ENCODE data around the gene KAZN.

KAZN gene

DNA sequence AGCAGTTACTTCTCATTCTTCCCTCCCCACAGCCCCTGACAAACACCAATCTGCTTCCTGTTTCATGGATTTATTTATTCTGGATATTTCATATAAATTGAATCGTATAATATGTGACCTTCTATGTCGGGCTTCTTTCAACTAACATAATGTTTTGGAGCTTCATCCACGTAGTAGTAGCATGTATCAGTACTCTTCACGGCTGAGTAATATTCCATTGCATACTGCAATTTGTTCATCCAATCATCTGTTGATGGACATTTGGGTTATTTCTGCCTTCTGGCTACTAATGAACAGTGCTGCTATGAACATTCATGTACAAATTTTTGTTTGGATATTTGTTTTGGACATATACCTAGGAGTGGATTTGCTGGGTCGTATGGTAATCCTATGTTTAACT is 1.9 kb upstream of the KAZN start:
- H3K4me3 ChIP-seq (ENCODE audit: low read depth, low read length): no peak overlapping the region
- TF ChIP-seq, protein P1, sequence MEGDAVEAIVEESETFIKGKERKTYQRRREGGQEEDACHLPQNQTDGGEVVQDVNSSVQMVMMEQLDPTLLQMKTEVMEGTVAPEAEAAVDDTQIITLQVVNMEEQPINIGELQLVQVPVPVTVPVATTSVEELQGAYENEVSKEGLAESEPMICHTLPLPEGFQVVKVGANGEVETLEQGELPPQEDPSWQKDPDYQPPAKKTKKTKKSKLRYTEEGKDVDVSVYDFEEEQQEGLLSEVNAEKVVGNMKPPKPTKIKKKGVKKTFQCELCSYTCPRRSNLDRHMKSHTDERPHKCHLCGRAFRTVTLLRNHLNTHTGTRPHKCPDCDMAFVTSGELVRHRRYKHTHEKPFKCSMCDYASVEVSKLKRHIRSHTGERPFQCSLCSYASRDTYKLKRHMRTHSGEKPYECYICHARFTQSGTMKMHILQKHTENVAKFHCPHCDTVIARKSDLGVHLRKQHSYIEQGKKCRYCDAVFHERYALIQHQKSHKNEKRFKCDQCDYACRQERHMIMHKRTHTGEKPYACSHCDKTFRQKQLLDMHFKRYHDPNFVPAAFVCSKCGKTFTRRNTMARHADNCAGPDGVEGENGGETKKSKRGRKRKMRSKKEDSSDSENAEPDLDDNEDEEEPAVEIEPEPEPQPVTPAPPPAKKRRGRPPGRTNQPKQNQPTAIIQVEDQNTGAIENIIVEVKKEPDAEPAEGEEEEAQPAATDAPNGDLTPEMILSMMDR (IDR thresholded peaks at IDR 0.05; ENCODE audit: low read depth, low read length): no peak

DNA sequence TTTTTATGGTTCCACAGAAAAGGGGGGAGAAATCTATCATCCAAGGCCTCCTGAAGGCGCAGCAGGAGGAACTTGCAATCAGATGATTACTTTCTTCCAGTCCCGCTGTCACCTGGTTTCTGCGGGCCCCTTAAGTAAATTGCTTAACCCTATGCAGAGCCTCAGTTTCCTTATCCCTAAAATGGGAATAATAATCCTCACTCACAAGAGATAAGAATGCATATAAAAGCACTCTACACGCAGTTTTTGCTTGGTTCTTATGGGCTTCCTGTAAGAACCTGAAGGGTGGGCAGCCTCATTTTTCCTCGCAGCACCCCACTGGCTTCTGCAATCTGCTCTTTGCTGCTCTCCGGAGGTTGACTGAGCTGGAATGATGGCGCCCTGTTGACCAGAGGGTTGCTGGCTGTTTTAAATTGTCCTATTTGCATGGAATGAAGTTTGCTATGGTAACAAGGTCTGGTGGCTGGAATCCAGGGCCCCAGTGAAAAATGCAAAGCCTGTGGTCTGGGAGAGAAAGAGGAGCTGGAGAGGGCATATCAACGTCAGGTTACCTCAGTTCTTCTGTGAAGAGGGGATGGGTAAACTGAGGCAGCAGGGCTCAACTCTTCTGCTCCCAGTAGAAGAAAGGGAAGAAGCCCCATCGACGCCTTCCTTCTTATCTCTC is 1.0 kb upstream of the KAZN start:
- no peak overlapping the region for H3K4me3 ChIP-seq (ENCODE audit: low read depth, low read length)
- TF ChIP-seq, protein P1 (IDR thresholded peaks at IDR 0.05; ENCODE audit: low read depth, low read length): no peak

DNA sequence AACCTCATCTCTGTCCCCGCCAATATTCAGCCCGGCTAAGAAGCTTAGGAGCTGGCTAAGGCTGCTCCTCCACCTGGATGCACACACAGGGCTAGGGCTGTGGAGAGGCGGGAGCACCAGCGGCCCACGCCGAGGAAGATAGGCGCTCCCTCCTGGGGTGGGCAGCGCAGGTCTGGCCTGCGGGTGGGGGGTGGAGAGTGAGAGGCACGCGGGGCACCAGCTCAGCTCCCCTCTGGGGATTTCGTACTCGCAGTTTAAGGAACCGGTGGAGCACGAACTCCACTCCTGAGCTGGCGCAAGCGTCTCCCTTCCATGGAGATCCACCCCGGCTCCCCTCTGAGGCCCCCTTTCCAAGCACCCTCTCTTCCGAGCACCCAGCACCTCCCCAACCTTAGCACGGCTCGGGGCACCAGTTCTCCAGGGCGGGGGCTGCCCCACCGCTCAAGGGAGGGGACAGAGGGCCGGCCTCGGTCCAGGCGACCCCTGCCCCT is 433 bp upstream of the KAZN start:
- TF ChIP-seq, protein P1 (IDR thresholded peaks at IDR 0.05; ENCODE audit: low read depth, low read length): no peak
- no peak overlapping the region for H3K4me3 ChIP-seq (ENCODE audit: low read depth, low read length)

DNA sequence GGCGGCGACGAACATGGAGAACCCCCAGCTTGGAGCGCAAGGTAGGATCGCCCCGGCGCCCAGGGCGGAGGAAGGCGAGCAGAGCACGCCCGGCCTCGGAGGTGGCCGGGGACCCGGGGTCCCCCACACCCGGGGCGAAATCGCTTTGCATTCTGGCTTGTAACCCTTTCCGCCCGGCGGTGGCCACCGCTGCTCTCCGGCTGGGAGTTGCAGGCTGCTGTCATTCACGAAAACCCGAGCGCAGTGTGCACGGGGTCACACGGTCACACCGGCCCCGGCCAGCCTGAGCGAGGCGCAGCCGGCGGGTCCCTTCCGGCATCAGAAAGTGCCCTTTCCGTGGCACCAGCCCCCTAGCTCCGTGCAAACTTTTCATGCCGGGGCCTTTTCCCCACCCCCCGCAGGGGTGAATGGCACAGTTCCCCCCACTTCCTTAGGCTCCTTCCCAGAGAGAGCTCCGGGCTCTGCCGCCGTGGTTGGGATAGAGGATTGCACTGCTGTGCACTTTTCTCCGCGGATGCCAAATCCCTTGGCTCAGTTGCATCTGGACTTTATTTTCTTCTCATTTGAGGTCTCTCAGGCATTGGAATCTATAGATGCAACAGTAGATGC is 802 bp downstream of the KAZN start:
- TF ChIP-seq, protein P1 (IDR thresholded peaks at IDR 0.05; ENCODE audit: low read depth, low read length): no peak

DNA sequence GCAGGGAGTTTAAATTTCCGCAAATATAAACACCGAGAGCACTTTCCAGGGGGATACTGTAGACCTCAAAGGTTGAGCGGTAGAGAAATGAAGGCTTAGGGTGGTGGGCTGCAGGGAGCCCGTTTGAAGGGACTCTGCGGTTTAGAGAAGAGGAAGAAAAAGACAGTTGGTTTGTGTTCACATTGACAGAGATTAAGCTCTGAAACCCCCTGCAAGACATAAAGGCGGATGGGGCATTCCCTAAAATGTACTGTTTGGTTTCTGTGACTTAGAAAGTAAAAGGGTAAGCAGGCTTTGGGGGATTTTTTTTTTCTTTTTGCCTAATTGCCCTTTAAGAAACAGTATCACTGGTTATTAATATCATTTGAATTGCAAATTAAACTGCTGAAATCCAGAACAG is 1.3 kb downstream of the KAZN start:
- H3K4me3 ChIP-seq (ENCODE audit: low read depth, low read length): no peak overlapping the region
- TF ChIP-seq, protein P1 (IDR thresholded peaks at IDR 0.05; ENCODE audit: low read depth, low read length): no peak

More for the DNA sequence above, 802 bp downstream of the KAZN start:
- no peak overlapping the region for H3K4me3 ChIP-seq (ENCODE audit: low read depth, low read length)

DNA sequence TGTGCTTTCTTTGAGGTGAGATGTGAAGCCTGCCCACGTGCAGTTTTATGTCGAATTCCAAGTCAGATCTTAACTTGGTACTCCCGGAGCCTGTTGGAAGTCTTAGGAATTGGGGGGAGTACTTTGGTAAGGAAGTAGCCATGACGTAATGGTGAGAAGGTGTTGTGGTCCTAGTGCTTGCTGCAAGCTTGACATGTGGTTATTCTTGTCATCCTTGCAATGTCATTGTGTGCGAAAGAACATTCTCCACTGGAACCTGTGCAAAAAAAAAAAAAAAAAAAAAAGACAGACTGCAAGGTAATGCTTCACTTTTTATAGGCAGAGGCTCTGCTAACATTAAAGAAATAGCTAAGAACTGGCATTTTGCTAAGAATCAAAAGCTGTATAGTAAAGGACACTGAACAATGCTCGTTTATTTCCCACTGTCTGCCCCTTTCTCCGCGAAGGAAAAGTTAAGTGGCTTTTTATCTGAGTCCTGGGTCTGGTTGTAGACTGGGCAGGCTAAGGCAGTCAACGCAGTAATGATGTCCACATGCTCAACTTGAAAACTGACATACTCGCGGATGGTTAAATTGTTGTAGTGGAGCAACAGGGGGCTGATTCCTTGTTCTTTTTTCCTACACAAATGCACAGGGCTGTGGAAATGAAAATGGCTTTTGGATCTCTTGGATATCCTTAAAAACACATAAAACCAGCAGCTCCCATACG is 2.1 kb downstream of the KAZN start:
- TF ChIP-seq, protein P1 (IDR thresholded peaks at IDR 0.05; ENCODE audit: low read depth, low read length): no peak
- H3K4me3 ChIP-seq (ENCODE audit: low read depth, low read length): no peak overlapping the region

DNA sequence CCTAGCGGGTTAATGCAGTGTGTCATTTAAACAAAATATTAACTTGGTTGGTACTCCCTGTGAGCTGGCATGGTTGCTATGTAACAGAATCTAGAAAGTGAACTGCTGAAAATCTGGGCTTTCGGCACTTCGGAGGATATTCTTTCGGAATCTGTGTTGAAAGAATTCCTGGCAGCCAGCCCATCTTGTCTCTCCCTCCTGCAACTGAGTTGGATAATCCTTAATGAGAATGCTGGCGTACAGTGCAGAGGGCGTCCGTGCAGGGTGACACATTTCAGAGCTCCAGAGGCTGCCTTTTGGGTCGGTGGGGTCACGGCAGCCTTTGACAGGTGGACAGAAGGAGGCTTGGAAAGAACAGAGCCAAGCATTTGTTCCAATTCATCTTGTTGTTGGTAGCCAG is 3.7 kb downstream of the KAZN start:
- H3K4me3 ChIP-seq (ENCODE audit: low read depth, low read length): no peak overlapping the region

More for the DNA sequence above, 3.7 kb downstream of the KAZN start:
- TF ChIP-seq, protein P1 (IDR thresholded peaks at IDR 0.05; ENCODE audit: low read depth, low read length): no peak
